WTC11 (cell line): ENCODE data around the gene CACNA1D. TPM values are rescaled to one million over a fixed set of nuclear protein-coding genes. Genes with fewer than 3 reads are reported as not detected.

Source experiments
- ATAC-seq: fragments of 200-7000 bp; cut with Tn5 transposase; 2 replicates; pipeline ENCODE4 v1.10.0; 2021; ENCODE audit warnings: mild to moderate bottlenecking, moderate library complexity
- CTCF ChIA-PET: fragments of 300-600 bp; sonication (Branson Sonifier 250); formaldehyde crosslinking; loops from one replicate; lab custom pipeline; 2021; ENCODE audit warnings: antibody characterized with exemption; lab: Charles Lee
- POLR2A ChIA-PET: fragments of 350-600 bp; sonication (Branson Sonifier 250); formaldehyde crosslinking; loops from one replicate; lab custom pipeline; 2021; ENCODE audit warnings: antibody characterized with exemption; lab: Charles Lee
- DNase-seq: peaks from one replicate; pipeline ENCODE4 v3.0.0; 2021; ENCODE audit warnings: low spot score
- H3K27ac Mint-ChIP-seq: 2 replicates; pipeline ENCODE4 v1.8.0; 2021; ENCODE audit warnings: mixed read lengths
- H3K27me3 Mint-ChIP-seq: 2 replicates; pipeline ENCODE4 v1.8.0; 2021; ENCODE audit warnings: low read depth, mild to moderate bottlenecking, moderate library complexity, mixed read lengths
- H3K36me3 Mint-ChIP-seq: 2 replicates; pipeline ENCODE4 v1.8.0; 2021; ENCODE audit warnings: mixed read lengths
- H3K4me1 Mint-ChIP-seq: 2 replicates; pipeline ENCODE4 v1.8.0; 2022; ENCODE audit warnings: mixed read lengths
- H3K4me3 Mint-ChIP-seq: 2 replicates; pipeline ENCODE4 v1.8.0; 2021; ENCODE audit warnings: mild to moderate bottlenecking, moderate library complexity, mixed read lengths
- H3K9me3 Mint-ChIP-seq: 2 replicates; pipeline ENCODE4 v1.8.0; 2021; ENCODE audit warnings: mixed read lengths
- KAT7 ChIP-seq: sonication (generic); formaldehyde crosslinking; IDR thresholded peaks from 2 replicates; pipeline ENCODE4 v1.8.1; 2023; ENCODE audit warnings: missing genetic modification reagents, mild to moderate bottlenecking, borderline replicate concordance
- ZNF232 ChIP-seq: sonication (generic); formaldehyde crosslinking; IDR thresholded peaks from 2 replicates; pipeline ENCODE4 v1.8.0; 2022; ENCODE audit warnings: mild to moderate bottlenecking, missing genetic modification reagents
- total RNA-seq: library from RNA; stranded (reverse); gene quantifications from 3 replicates; pipeline ENCODE4 v1.2.3, GENCODE V29; 2021
- TF ChIP-seq, protein P1 (sequence below): sonication (generic); formaldehyde crosslinking; IDR thresholded peaks from 2 replicates; pipeline ENCODE4 v1.8.0; 2022; ENCODE audit warnings: mild to moderate bottlenecking, missing genetic modification reagents
- TF ChIP-seq, protein P2 (sequence below): fragments of 250-450 bp; sonication (Bioruptor Pico); IDR thresholded peaks from 2 replicates; pipeline ENCODE4 v1.9.0; 2021; ENCODE audit warnings: mild to moderate bottlenecking
- TF ChIP-seq, protein P3 (sequence below): sonication (generic); formaldehyde crosslinking; IDR thresholded peaks from 2 replicates; pipeline ENCODE4 v1.8.0; 2022; ENCODE audit warnings: mild to moderate bottlenecking, missing genetic modification reagents
- TF ChIP-seq, protein P4 (sequence below): sonication (generic); formaldehyde crosslinking; IDR thresholded peaks from 2 replicates; pipeline ENCODE4 v1.8.0; 2022; ENCODE audit warnings: missing genetic modification reagents
- TF ChIP-seq, protein P5 (sequence below): fragments of 250-450 bp; sonication (Bioruptor Pico); conservative IDR thresholded peaks from 2 replicates; pipeline ENCODE4 v1.9.0; 2021; ENCODE audit warnings: mild to moderate bottlenecking
- TF ChIP-seq, protein P6 (sequence below): fragments of 250-450 bp; sonication (Bioruptor Pico); IDR thresholded peaks from 2 replicates; pipeline ENCODE4 v2.1.2; 2022; ENCODE audit warnings: mild to moderate bottlenecking, moderate library complexity
- TF ChIP-seq, protein P7 (sequence below): sonication (generic); formaldehyde crosslinking; IDR thresholded peaks from 2 replicates; pipeline ENCODE4 v1.8.1; 2022; ENCODE audit warnings: mild to moderate bottlenecking, moderate library complexity, missing genetic modification reagents

Gene CACNA1D
- total RNA-seq, 1 experiment from 2014 or later, result 2.3 TPM

DNA sequence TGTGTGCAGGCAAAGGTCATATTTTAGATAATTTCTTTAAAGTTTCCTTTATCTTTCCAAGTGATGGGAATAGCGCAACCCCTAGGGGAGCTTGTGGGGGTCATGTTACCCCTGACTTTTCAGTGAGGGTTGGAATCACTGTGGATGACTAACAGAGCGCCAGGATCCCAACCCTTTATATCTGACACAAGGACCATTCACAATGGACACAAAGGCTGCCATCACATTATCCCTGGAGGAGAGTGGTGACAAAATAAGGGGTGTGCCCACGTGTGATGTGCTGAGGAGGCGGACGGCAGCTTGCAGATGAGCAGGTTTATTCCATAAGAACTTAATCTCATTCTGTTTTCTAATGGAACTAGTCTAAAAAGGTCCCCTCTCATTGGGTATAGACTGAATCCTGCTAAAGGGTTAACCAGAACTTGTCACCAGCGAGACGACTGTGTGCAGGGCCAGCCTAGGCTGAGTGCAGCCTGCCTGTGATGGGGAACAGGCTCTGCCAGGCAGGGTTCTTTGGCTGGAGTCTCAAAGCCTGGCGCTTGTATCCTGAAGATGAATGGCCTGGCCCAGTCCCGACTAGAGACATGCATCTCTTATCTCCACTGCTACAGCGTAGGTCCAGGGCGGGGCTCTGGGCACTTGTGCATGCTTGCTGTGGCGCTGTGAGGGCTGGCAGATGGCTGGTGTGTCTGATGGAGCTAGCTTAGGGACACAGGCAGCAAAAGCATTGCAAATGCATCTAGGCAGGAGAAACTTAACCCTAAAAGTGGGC lies 301.6 kb downstream of the CACNA1D start:
- POLR2A ChIA-PET, result no interaction called here

DNA sequence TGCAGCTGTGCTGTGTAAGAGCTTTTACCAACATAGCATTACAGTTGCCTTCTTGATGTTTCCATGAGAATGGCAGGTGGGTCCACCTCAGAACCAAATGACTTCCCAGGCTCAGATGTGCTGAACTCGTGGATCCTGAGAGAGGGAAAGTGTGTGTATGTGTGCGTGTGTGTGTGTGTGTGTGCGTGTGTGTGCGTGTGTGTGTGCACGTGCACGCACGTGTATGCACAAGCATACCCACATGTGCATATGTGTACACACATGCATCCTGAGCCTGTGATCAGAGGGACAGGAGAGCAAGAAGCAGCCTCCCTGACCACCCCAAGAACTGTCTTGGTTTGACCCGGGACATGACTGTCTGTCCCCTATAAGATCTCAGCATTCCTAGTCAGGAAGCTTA lies 303.7 kb downstream of the CACNA1D start:
- no peaks in the 10 kb centered on the region for H3K36me3 Mint-ChIP-seq
- DNase-seq (no peak), ATAC-seq (no peak)
- H3K9me3 Mint-ChIP-seq, result no peaks in the 10 kb centered on the region
- TF ChIP-seq, protein P1, sequence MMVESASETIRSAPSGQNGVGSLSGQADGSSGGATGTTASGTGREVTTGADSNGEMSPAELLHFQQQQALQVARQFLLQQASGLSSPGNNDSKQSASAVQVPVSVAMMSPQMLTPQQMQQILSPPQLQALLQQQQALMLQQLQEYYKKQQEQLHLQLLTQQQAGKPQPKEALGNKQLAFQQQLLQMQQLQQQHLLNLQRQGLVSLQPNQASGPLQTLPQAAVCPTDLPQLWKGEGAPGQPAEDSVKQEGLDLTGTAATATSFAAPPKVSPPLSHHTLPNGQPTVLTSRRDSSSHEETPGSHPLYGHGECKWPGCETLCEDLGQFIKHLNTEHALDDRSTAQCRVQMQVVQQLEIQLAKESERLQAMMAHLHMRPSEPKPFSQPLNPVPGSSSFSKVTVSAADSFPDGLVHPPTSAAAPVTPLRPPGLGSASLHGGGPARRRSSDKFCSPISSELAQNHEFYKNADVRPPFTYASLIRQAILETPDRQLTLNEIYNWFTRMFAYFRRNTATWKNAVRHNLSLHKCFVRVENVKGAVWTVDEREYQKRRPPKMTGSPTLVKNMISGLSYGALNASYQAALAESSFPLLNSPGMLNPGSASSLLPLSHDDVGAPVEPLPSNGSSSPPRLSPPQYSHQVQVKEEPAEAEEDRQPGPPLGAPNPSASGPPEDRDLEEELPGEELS (CRISPR knock-in tag), result no peak
- TF ChIP-seq, protein P2, sequence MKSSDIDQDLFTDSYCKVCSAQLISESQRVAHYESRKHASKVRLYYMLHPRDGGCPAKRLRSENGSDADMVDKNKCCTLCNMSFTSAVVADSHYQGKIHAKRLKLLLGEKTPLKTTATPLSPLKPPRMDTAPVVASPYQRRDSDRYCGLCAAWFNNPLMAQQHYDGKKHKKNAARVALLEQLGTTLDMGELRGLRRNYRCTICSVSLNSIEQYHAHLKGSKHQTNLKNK (CRISPR knock-in tag), result no peak
- H3K27ac Mint-ChIP-seq, result no peak overlapping the region
- H3K4me3 Mint-ChIP-seq, result no peak overlapping the region
- ChIA-PET CTCF (no interaction called here), POLR2A (no interaction called here)
- H3K27me3 Mint-ChIP-seq, result no peaks in the 10 kb centered on the region
- no peaks in the 10 kb centered on the region; the same call in 1 of the 2 replicates for H3K4me1 Mint-ChIP-seq

More for the DNA sequence above, 301.6 kb downstream of the CACNA1D start:
- Mint-ChIP-seq H3K36me3 (no peaks in the 10 kb centered on the region), H3K9me3 (no peaks in the 10 kb centered on the region), H3K27ac (no peak overlapping the region), H3K27me3 (no peaks in the 10 kb centered on the region), H3K4me1 (no peaks in the 10 kb centered on the region; the same call in 1 of the 2 replicates), H3K4me3 (no peak overlapping the region)
- CTCF ChIA-PET, result no interaction called here
- no peak for ATAC-seq
- TF ChIP-seq ZNF232 (CRISPR knock-in tag), result no peak
- TF ChIP-seq, protein P3, sequence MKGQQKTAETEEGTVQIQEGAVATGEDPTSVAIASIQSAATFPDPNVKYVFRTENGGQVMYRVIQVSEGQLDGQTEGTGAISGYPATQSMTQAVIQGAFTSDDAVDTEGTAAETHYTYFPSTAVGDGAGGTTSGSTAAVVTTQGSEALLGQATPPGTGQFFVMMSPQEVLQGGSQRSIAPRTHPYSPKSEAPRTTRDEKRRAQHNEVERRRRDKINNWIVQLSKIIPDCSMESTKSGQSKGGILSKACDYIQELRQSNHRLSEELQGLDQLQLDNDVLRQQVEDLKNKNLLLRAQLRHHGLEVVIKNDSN (CRISPR knock-in tag), result no peak
- TF ChIP-seq, protein P4, sequence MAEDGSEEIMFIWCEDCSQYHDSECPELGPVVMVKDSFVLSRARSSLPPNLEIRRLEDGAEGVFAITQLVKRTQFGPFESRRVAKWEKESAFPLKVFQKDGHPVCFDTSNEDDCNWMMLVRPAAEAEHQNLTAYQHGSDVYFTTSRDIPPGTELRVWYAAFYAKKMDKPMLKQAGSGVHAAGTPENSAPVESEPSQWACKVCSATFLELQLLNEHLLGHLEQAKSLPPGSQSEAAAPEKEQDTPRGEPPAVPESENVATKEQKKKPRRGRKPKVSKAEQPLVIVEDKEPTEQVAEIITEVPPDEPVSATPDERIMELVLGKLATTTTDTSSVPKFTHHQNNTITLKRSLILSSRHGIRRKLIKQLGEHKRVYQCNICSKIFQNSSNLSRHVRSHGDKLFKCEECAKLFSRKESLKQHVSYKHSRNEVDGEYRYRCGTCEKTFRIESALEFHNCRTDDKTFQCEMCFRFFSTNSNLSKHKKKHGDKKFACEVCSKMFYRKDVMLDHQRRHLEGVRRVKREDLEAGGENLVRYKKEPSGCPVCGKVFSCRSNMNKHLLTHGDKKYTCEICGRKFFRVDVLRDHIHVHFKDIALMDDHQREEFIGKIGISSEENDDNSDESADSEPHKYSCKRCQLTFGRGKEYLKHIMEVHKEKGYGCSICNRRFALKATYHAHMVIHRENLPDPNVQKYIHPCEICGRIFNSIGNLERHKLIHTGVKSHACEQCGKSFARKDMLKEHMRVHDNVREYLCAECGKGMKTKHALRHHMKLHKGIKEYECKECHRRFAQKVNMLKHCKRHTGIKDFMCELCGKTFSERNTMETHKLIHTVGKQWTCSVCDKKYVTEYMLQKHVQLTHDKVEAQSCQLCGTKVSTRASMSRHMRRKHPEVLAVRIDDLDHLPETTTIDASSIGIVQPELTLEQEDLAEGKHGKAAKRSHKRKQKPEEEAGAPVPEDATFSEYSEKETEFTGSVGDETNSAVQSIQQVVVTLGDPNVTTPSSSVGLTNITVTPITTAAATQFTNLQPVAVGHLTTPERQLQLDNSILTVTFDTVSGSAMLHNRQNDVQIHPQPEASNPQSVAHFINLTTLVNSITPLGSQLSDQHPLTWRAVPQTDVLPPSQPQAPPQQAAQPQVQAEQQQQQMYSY, result no peak
- TF ChIP-seq, protein P5, sequence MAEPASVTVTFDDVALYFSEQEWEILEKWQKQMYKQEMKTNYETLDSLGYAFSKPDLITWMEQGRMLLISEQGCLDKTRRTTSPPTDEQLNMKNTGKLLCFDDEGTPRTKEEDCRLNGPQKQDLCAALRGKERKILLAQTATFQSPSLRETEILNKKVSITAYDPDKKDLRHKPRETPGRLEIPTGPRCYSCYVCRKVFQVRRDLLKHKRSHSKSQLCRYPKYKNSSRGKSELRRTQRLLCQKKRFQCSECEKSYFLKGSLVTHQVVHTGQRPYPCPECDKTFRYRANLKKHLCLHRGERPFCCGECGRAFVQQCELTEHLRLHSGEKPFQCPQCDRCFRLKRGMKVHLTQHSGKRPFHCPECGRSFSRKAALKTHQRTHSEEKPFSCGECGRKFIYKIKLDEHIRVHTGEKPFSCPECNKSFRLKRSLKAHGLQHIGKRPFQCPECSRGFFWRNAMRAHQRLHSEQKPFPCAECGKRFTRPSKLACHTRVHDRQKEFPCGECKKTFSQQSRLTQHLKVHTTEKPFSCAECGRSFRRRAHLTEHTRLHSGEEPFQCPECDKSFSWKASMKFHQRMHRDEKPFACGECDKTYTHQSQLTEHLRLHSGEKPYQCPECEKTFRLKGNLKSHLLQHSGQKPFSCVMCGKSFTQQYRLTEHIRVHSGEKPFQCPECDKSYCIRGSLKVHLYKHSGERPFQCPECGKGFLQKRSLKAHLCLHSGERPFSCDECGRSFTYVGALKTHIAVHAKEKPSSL (CRISPR knock-in tag), result no peak
- no peak for TF ChIP-seq KAT7 (CRISPR knock-in tag)
- TF ChIP-seq, protein P6, sequence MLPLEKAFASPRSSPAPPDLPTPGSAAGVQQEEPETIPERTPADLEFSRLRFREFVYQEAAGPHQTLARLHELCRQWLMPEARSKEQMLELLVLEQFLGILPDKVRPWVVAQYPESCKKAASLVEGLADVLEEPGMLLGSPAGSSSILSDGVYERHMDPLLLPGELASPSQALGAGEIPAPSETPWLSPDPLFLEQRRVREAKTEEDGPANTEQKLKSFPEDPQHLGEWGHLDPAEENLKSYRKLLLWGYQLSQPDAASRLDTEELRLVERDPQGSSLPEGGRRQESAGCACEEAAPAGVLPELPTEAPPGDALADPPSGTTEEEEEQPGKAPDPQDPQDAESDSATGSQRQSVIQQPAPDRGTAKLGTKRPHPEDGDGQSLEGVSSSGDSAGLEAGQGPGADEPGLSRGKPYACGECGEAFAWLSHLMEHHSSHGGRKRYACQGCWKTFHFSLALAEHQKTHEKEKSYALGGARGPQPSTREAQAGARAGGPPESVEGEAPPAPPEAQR (CRISPR knock-in tag), result no peak
- TF ChIP-seq, protein P7, sequence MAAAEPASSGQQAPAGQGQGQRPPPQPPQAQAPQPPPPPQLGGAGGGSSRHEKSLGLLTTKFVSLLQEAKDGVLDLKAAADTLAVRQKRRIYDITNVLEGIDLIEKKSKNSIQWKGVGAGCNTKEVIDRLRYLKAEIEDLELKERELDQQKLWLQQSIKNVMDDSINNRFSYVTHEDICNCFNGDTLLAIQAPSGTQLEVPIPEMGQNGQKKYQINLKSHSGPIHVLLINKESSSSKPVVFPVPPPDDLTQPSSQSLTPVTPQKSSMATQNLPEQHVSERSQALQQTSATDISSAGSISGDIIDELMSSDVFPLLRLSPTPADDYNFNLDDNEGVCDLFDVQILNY (CRISPR knock-in tag), result no peak
- DNase-seq, result no peak
